HEK293T (cell line): Measurements from ENCODE around the gene TLR6.

ENCODE experiments used
- CTCF ChIA-PET: fragments of 350-600 bp; formaldehyde crosslinking; extraction: SDS; loops from one replicate; lab custom pipeline; 2021; ENCODE audit warnings: antibody characterized with exemption, inconsistent platforms; lab: Yijun Ruan, JAX
- POLR2A ChIA-PET: fragments of 350-600 bp; formaldehyde crosslinking; extraction: SDS; loops from one replicate; lab custom pipeline; 2020; ENCODE audit warnings: antibody characterized with exemption, inconsistent platforms; lab: Yijun Ruan, JAX
- DNase-seq: peaks from one replicate; pipeline ENCODE4 v3.0.0; 2012; ENCODE audit warnings: mixed read lengths; ENCODE audit errors: extremely low spot score
- ARNT ChIP-seq: fragments of 450-650 bp; IDR thresholded peaks from 2 replicates; pipeline ENCODE4 v1.6.1; 2017; ENCODE audit warnings: mild to moderate bottlenecking
- BHLHE40 ChIP-seq: fragments of 450-650 bp; IDR thresholded peaks from 2 replicates; pipeline ENCODE4 v1.6.1; 2016; ENCODE audit warnings: mild to moderate bottlenecking, moderate library complexity, borderline replicate concordance
- CTBP1 ChIP-seq: fragments of 450-650 bp; IDR thresholded peaks from 2 replicates; pipeline ENCODE4 v1.6.1; 2016; ENCODE audit warnings: borderline replicate concordance
- ELF4 ChIP-seq: fragments of 450-650 bp; IDR thresholded peaks from 2 replicates; pipeline ENCODE4 v1.6.1; 2017; ENCODE audit warnings: antibody characterized with exemption
- FOXA1 ChIP-seq: fragments of 450-650 bp; IDR thresholded peaks from 2 replicates; pipeline ENCODE4 v1.6.1; 2016; ENCODE audit warnings: mild to moderate bottlenecking
- FOXK2 ChIP-seq: fragments of 450-650 bp; IDR thresholded peaks from 2 replicates; pipeline ENCODE4 v1.6.1; 2016; ENCODE audit warnings: mild to moderate bottlenecking
- FOXM1 ChIP-seq: fragments of 450-650 bp; IDR thresholded peaks from 2 replicates; pipeline ENCODE4 v1.6.1; 2017; ENCODE audit warnings: mild to moderate bottlenecking, borderline replicate concordance
- HDGF ChIP-seq: fragments of 450-650 bp; IDR thresholded peaks from 2 replicates; pipeline ENCODE4 v1.6.1; 2017; ENCODE audit warnings: antibody characterized with exemption, borderline replicate concordance
- L3MBTL2 ChIP-seq: fragments of 450-650 bp; conservative IDR thresholded peaks from 2 replicates; pipeline ENCODE4 v1.6.1; 2016; ENCODE audit warnings: mild to moderate bottlenecking
- LEF1 ChIP-seq: fragments of 450-650 bp; IDR thresholded peaks from 2 replicates; pipeline ENCODE4 v1.6.1; 2017; ENCODE audit warnings: mild to moderate bottlenecking, borderline replicate concordance
- NFRKB ChIP-seq: fragments of 450-650 bp; IDR thresholded peaks from 2 replicates; pipeline ENCODE4 v1.6.1; 2016; ENCODE audit warnings: mild to moderate bottlenecking, moderate library complexity
- SP1 ChIP-seq: fragments of 450-650 bp; IDR thresholded peaks from 2 replicates; pipeline ENCODE4 v1.6.1; 2017
- SUZ12 ChIP-seq: fragments of 450-650 bp; IDR thresholded peaks from 2 replicates; pipeline ENCODE4 v1.6.1; 2016; ENCODE audit warnings: mild to moderate bottlenecking
- TARDBP ChIP-seq: fragments of 450-650 bp; IDR thresholded peaks from 2 replicates; pipeline ENCODE4 v1.6.1; 2016
- ZNF384 ChIP-seq: fragments of 450-650 bp; IDR thresholded peaks from 2 replicates; pipeline ENCODE4 v1.6.1; 2016
- TF ChIP-seq, protein P1 (sequence below): fragments of 450-650 bp; IDR thresholded peaks from 2 replicates; pipeline ENCODE4 v1.6.1; 2016

Gene TLR6

DNA sequence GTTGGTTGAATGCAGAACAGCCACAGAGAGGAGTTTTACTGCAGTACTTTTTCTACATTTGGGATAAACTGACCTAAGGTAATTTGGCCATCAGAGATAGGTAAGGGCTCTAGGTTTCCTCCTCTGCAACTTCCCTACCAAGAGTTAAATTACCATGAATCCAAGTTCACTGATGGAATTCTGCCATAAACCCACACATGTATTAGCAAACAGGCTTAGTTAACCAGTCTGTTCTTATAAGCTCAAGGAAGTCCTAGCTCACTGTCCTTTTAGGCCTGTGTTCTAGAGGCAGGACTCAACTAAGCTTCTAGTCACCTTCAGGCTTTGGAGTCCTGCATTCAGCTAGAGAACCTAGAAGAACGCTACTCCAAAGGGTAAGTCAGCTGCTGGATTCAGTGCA, 15.0 kb upstream of the TLR6 start:
- ChIA-PET POLR2A (no interaction called here), CTCF (interaction anchor here (1.2 to 1.4 kb wide), 2 partner anchors 11 to 112 kb away, joined by 3 to 8 read pairs; no protein-coding TSS in a partner anchor)
- DNase-seq, result no peak
- TF ChIP-seq LEF1, result no peak
- no peak for TF ChIP-seq HDGF
- no peak for TF ChIP-seq FOXK2
- TF ChIP-seq, protein P1, sequence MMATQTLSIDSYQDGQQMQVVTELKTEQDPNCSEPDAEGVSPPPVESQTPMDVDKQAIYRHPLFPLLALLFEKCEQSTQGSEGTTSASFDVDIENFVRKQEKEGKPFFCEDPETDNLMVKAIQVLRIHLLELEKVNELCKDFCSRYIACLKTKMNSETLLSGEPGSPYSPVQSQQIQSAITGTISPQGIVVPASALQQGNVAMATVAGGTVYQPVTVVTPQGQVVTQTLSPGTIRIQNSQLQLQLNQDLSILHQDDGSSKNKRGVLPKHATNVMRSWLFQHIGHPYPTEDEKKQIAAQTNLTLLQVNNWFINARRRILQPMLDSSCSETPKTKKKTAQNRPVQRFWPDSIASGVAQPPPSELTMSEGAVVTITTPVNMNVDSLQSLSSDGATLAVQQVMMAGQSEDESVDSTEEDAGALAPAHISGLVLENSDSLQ, result no peak
- TF ChIP-seq L3MBTL2, result no peak
- no peak for TF ChIP-seq ELF4
- TF ChIP-seq NFRKB, result no peak
- no peak for TF ChIP-seq BHLHE40
- TF ChIP-seq ZNF384, result no peak
- no peak for TF ChIP-seq SP1
- TF ChIP-seq FOXA1, result no peak
- TF ChIP-seq TARDBP, result no peak
- no peak for TF ChIP-seq SUZ12
- TF ChIP-seq CTBP1, result no peak
- TF ChIP-seq ARNT, result no peak
- no peak for TF ChIP-seq FOXM1

DNA sequence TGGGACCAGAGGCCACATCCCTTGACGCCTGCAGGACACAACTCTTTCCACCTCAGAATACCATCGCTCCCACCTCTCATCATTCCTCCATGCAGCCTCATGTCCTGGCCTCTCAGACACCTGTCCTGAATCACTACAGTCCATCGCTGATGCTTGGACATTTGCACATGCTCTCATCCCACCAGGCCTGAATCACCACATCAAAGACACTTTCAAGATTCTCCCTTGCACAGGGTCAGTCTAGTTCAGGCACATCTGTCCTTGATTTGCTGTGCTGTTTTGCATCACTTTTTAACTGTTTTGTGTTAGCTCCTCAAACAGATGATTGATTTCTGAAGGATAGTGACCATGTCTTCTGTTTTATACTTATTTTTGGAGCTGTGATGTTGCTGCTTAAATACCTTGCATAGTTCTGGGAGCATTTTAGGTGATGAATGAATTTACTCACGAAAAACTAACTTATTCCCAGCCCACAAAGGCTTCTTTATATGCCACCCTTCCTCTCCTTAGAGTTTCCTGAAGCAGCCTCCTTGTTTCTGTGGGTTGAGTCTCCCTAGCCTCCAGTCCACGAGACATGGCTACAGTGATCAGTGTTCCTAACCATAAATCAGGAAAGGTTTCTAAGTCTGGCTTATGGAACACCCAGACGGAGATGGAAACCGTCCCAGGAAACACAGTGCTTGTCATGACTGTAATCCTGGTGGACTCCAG, 13.6 kb upstream of the TLR6 start:
- TF ChIP-seq HDGF (no peak), CTBP1 (no peak), ELF4 (no peak), FOXM1 (no peak), SUZ12 (no peak), ARNT (no peak), BHLHE40 (no peak), FOXA1 (no peak), NFRKB (no peak), ZNF384 (no peak), SP1 (no peak), L3MBTL2 (no peak), FOXK2 (no peak), TARDBP (no peak), LEF1 (no peak)
- TF ChIP-seq, protein P1, result no peak
- ChIA-PET CTCF (interaction anchor here (0.6 kb wide), 1 partner anchor 114 kb away, joined by 3 read pairs; no protein-coding TSS in a partner anchor), POLR2A (no interaction called here)
- DNase-seq, result no peak

DNA sequence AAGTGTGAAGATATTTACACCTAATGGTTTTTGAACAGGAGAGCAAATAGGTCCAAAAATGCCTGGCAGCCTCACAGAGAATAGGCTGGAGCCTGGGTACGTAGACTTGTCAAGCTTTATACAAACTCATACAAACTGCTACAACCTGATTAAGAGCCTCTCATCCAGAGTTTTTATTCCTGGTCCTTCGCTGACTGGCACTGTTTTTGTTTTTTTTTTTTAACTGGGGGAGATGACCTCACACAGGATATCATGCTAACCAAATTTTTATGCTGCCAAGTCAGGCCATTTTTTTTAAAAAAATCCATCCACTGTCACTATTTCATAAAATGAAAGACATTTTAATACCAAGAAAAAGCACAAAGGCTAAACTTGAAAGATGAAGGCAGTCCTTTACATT, 12.9 kb upstream of the TLR6 start:
- TF ChIP-seq FOXM1, result no peak
- TF ChIP-seq NFRKB, result no peak
- TF ChIP-seq FOXA1, result no peak
- TF ChIP-seq TARDBP, result no peak
- TF ChIP-seq BHLHE40, result no peak
- TF ChIP-seq SP1, result no peak
- TF ChIP-seq ZNF384, result no peak
- TF ChIP-seq LEF1, result no peak
- TF ChIP-seq, protein P1, result no peak
- no peak for TF ChIP-seq ARNT
- TF ChIP-seq L3MBTL2, result no peak
- DNase-seq, result no peak
- CTCF ChIA-PET, result interaction anchor here (0.6 kb wide), 1 partner anchor 115 kb away, joined by 3 read pairs; no protein-coding TSS in a partner anchor
- POLR2A ChIA-PET, result interaction anchor here (1.4 kb wide), 1 partner anchor 589 kb away, joined by 3 read pairs; the partner anchor contains the start of genes LIAS and RPL9

DNA sequence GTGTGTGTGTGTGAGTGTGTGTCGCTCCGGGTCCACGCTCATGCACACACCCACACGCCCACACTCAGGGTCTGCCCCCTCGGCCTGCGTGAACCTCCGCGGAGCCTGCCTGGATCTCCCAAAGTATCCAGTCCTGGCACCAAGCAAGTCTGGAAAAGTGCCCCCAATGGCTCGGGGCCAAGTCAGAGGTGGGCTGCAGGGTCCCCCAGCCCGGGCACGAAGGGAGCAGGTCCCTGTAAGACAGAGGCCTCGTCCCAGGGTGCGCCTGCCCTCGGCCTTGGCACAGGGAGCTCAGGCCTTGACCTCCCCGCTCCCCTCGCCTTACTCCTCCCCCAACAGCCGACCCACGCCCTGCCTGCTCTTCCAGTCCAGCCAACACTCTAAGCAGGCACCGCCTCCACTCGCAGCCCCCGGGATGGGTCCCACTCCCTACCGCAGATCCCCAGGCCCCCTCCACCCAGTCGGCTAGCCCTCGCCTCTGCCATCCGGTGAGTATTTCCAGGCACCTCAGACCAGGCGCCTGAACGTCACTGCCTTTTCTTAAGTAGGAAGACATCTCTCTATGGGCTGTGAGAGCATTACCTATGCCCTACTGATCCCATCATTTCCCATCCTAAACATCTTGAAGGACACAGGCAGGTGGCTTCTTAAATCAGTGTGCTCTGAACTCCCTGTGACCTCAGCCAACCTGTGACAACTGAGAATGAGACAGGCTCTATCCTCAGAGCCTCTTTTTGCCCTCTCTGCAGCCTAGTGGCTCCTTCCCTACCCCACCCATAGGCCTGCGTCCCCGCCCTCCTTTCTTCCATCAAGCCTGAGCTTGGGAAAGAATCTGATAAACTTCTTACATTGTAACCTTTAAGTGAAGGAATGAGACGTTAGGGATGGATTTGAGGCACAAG, 11.7 kb upstream of the TLR6 start:
- TF ChIP-seq NFRKB (no peak), ZNF384 (no peak)
- no peak for DNase-seq
- ChIA-PET POLR2A (interaction anchor here (0.6 to 1.4 kb wide), 2 partner anchors 13 to 590 kb away, joined by 3 read pairs; partner anchors contain the start of genes LIAS and RPL9), CTCF (no interaction called here)

DNA sequence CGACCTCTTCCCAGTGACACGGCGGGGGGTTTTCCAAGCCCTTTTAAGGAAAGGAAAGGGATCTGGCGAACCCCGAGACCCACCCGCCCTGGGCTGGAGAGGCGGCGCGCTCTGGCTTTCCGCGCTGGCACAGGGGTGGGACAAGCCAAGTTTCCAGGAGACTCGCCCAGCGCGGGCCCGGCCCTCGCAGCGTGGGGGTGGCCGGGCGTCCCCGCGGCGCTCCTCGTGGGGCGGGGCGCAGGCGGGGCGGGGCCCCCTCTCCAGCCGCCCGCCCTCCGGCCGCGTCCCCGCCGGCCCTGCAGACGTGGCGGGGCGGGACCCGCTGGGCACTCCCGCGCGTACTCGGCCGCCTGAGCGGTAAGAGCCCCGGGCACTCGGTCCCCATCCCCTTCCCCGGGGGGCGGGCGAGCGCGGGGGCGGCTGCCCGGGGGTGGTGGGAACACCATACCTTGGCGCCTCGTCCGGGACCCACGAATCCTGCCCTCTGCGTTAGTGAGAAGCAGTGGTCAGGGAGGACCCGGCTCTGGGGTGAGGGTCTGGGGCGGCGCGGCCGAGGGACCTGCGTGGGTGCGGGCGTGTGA, 11.0 kb upstream of the TLR6 start, which contains the start of gene FAM114A1:
TSS of gene FAM114A1 (plus strand) at position 329 of the 581 bp plus-strand sequence. CDS start 10,273 bp downstream, outside the sequence.
- DNase-seq, result peak; percentile 66
- TF ChIP-seq NFRKB, result no peak
- no peak for TF ChIP-seq L3MBTL2
- TF ChIP-seq, protein P1, result no peak
- POLR2A ChIA-PET, result interaction anchor here (1.3 kb wide), 1 partner anchor 12 kb away, joined by 7 read pairs; no protein-coding TSS in a partner anchor
- CTCF ChIA-PET, result no interaction called here
